GM18867 (cell line): ENCODE data around the gene ADGRV1.

ENCODE experiments used
- ATAC-seq: cut with Tn5 transposase; IDR thresholded peaks from one replicate; pipeline ENCODE4 v1.9.1; 2021; ENCODE audit warnings: mild to moderate bottlenecking, moderate library complexity; ENCODE audit not compliant: unreplicated experiment

Gene ADGRV1

DNA sequence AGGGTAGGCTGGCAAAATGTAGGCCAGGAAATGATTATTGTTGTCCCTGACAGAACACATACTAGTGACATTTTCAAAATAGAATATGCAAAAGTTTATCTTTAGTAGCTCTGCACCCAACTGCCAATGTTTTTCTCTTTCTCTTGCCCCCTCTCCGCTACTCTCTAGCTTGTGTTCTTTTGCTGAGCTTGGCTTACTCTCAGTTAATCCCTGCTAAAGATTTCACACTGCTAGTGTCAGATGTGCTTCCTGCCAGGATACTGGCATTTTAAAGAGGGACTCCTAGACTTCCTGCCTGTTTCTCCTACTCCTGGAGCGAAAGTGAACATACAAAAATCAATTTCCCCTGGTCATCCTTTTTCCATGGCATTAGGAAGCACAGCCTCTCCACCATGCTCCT lies 564.1 kb downstream of the ADGRV1 start:
- ATAC-seq: no peak

DNA sequence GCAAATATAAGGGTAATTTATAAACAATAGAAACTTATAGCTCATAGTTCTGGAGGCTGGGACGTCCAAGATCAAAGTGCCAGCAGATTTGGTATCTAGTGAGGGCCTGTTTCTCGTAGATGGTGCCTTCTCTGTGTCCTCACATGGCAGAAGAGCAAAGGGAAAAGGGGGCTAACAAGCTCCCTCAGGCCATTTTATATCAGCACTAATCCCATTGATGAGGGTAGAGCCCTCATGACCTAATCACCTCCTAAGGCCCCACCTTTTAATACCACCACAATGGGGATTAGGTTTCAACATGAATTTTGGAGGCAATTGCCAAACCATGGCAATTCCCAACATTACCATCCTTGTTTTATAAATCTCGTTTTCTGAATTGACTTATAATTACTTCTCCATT lies 564.7 kb downstream of the ADGRV1 start:
- no peak for ATAC-seq

GRCh38 chr5:91123901-91124300 lies 565.3 kb downstream of the ADGRV1 start:
- no peak for ATAC-seq

DNA sequence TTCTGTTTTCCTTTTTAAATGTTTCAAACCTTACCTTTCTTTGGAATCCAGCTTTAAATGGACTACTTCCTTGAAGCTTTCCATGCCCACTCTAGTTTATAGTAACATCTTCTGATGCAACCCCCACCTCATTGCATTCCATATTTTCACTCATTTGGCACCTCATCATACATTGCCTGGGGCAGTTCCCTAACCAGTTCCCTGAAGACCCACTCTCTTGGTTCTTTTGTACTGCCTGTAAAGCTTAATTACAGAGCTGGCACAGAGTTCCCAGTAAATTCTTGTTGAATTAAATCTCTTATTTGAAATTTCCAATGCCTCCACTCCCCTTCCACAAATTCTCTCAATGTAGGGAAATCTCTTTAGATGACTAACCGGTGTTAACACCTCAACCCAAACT lies 567.3 kb downstream of the ADGRV1 start:
- no peak for ATAC-seq

DNA sequence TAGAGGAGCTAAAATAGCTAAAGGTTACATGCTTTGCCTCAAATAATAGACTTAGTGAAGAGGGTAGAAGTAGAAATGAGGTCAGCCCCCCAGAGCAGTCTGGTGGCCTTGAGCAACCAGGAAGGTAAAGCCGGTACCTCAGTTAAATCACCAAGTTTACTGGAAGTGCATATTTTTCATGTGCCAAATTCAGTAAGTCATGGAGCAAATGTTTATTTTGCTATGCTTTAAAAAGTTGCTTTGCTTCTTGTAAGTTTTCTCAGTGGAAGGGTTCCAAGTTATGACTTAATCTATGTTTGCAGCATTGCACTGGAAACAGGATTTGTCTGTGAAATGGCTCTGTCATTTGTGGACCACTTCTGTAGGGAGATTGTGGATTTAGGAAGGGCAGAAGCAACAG lies 567.9 kb downstream of the ADGRV1 start:
- ATAC-seq: no peak

DNA sequence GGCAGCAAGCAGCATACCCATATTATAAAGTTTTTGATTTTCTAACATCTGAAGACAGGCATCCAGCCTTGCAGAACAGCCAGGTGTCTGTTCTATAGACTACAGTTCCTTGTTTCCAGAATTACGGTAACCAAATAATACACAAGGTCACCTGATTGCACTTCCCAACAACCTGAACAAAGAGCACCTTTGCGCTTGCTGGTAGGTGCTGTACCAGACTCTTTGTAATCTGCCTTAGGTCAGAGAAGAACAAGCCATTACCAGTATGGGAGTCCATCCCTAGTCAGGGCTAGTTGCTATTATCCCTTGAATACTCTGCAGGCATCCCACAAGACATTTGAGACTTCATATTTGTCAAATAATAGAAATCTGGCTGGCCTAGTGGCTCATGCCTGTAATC lies 568.3 kb downstream of the ADGRV1 start:
- ATAC-seq: no peak

- ATAC-seq: no peak
Observed at GRCh38 chr5:91127456-91128081, 569.0 kb downstream of the ADGRV1 start.

DNA sequence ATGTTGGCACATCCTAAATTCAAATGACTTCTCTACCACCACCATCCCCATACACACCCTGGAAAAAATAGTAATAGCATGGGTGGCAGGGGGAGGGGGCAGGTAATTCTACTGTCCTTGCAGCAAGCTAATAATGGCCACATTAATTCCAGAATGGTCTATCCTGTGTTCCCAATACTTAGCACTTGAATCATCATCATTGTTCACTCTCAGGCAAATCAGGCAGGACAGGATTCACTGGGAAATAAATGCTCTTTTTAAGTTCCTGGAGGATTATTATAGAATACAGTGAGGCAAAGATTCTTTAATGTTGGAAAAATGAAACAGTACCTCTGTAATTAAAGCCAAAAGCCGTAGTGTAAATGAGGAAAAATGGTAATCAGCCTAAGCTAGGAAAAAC lies 570.0 kb downstream of the ADGRV1 start:
- ATAC-seq: no peak

- ATAC-seq: no peak
Observed at GRCh38 chr5:91129748-91130147, 571.2 kb downstream of the ADGRV1 start.

DNA sequence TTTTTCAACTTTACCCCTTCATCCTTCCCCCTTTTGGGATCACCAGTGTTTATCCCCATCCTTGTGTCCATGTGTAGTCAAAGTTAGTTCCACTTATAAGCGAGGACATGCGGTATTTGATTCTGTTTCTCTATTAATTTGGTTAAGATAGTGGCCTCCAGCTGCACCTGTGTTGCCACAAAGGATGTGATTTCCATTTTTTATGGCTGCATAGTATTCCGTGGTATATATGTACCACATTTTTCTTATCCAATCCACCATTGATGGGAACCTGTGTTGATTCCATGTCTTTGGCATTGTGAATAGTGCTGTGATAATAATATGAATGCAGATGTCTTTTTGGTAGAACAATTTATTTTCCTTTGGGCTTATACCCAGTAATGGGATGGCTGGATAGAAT lies 572.2 kb downstream of the ADGRV1 start:
- ATAC-seq: no peak

DNA sequence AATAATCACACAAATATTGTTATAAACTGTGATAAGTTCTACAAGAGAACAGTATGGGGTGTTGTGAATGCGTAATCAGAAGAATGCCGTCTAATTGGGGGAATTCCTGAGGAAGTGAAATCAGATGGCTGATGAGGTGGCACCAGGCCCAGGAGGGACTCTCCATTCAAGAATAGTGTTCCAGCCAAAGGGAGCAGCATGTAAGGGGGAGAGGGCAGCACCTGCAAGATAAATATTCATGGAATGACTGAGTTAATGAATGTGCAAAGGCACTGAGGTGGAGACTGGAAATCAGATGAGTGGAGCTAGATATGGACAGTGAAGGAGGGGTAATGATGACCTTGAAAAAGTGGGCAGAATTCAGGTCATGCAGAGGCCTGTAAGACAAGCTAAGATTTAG lies 574.0 kb downstream of the ADGRV1 start:
- ATAC-seq: peak; percentile 58

DNA sequence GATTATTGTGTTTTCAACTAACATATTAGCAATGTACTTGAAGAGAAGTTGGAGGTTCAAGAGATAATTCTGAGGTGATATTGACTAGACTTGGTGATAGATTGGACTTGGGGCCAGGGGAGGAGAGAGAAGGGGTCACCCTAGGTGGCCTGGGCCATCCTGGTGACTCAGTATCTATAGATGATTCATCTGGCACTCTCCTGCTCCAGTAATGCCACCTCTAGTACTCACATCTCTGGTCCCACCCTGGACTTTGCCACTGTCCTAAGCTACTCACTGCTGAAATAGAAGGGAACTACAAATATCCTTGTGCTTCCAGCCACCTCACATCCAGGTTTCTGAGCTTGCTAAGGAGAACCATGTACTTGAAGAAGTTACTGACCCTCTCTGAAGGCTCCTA lies 574.6 kb downstream of the ADGRV1 start:
- ATAC-seq: no peak

DNA sequence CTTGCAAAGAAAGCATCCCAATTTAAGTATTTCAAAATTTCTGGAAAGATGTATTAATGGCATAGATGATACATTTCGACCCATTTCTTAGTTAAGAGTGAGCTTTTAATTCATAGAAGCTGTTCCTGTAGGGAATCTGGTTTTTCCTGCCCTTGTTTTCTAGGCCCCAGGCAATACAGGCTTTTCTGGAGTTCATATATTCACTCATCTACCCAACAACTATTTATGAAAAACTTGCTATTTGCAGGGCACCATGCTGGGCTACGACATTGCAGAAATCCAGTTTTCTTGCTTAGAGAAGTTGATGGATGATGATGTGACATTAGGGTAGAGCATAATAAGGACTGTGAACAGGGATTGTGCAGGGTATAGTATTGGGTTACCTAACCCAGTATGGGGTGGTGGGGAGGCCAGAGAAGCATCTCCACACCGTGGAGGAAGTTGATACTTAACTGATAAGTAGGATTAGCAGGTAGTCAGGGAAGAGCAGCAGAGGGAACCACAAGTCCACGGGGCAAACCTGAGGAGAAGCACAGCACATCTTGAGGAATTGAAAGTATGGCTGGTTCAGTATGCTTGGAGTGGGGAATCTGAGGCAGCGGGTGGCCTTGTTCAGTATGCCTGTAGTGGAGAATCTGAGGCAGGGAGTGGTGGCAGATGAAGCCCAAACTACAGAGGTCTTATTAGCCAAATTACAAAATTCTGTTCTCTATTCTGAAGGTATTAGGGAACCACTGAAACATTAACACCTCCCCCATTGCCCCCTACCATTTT lies 577.1 kb downstream of the ADGRV1 start:
- ATAC-seq: no peak

DNA sequence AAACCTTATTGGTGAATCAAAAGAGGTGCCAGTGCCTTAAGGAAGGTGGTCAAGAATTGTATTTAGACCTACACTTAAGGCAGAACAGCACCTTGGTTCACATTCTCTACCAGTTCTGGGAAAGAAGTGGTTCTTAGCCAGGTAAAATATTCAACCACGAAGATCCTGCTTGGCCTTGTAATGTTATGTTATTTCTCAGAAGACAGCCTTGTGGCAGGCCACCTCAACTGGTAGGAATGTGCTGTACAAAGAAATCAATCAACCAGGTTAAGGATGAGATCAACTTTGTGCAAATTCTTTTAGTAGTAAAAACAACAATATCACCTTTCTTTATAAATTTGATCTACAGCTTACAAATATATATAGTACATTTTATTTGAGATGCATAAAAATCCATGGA lies 577.7 kb downstream of the ADGRV1 start:
- ATAC-seq: no peak

GRCh38 chr5:91137647-91138046 lies 579.0 kb downstream of the ADGRV1 start:
- no peak for ATAC-seq

- no peak for ATAC-seq
Observed at GRCh38 chr5:91139572-91140200, 581.1 kb downstream of the ADGRV1 start.

GRCh38 chr5:91140657-91141056 lies 582.1 kb downstream of the ADGRV1 start:
- ATAC-seq: no peak

DNA sequence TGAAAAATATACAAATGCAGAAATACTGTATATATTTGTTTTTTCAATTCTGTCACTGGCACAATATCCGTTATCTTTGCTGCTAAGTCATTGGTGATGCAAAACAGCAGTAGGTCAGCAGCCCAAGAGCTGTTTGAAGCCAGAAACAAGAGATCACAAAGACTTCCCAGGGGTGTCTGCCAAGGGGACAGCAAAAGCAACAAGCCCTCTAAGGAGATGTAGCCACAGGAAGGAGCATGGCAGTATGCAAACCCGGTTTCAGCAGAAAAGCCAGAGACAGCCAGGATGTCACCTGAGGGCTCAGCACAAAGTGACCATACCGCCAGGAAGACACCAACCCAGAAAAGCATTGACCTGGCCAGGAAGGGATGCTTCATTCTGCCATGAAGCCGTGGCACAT lies 583.0 kb downstream of the ADGRV1 start:
- ATAC-seq: no peak

DNA sequence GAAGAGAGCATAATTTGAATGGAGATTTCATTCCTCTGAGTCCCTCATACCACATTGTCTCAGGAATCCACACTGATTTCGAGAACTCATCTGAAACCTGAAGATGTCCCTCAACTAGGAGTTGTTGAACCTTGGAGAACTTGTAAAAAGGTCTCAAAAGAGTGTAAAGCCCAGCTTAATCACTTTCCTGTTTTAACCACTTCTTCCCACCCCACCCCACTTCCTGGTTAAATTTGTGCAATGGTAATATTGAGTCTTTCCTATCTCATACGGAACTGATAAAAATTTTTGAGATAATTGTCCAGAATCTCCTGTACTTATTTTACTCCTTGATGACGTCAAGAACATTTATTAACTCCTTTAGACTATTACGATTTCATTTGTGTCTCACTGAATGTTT lies 583.8 kb downstream of the ADGRV1 start:
- no peak for ATAC-seq

DNA sequence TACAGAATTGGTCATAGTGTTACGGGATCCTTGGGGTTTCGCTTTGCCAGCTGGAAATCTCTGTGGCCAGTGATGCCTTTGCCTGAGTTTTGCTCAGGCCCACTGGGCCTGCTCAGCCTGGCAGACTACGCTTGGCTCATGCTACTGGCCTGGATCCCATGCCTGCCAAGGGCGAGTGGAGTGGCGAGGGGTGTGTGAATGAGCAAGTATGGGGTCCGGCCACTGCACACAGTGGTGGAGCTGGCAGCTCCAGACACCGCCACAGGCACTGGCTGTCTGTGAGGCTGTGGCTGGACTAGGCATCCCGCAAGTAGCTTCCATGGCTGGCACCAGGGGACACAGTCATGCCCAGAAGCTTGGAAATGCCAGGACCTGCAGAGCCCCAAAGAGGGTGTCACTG lies 584.2 kb downstream of the ADGRV1 start:
- ATAC-seq: no peak

GRCh38 chr5:91143840-91144239 lies 585.2 kb downstream of the ADGRV1 start:
- ATAC-seq: no peak
